ENCODE data around the gene AVPR1B.

Gene AVPR1B

GRCh38 chr1:206117151-206117948 lies at the start of gene AVPR1B:
AVPR1B (minus strand) TSS chr1:206117388; CDS start chr1:206116890, 498 bp downstream.
- DNase-seq: peak; percentile 45

DNA sequence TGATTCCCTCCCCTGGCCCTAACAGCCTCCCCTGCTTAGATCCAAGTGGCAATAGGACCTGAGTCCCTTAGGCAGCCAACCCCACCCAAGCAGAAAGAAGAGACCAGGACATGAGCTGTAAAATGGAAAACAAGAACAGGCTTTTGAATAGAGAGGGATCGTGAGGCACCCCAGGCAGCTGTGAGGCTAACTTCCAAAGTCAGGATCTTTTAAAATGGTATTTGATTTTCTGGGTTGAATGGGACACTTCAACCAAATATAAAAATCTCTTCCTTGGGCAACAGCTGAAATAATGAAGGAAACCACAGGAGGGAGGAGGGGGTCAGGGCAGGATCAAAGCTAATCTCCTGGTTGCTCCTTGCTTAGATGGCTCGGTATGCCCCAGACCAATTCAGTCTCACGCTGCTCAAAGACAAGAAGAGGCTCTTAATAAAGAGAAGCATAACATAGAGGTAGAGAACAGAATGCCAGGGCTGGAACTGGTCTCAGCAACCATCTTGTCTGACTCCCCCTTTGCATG lies 28.6 kb upstream of the AVPR1B start:
- no peak for DNase-seq

- DNase-seq: no peak
Measured at GRCh38 chr1:206144605-206145004, 27.4 kb upstream of the AVPR1B start.

- no peak for DNase-seq
Measured at GRCh38 chr1:206143537-206144172, 26.5 kb upstream of the AVPR1B start.

DNA sequence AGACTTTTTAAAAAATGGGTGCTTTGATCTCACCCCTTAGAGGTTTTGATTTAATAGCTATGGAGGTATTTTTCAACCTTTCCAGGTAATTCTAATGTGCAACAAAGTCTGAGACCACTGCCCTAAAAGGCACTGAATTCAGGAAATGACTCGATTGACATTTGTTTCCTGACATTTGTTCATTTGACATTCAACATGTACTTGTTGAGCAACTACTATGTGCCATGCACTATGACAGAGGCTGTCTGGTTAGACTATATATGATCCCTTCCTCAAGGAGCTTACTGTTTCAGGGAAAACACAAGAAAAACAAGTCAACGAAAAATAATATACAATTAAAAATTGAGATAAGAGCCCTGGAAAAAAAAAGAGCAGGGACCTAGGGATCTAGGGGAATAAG lies 25.6 kb upstream of the AVPR1B start:
- DNase-seq: no peak

DNA sequence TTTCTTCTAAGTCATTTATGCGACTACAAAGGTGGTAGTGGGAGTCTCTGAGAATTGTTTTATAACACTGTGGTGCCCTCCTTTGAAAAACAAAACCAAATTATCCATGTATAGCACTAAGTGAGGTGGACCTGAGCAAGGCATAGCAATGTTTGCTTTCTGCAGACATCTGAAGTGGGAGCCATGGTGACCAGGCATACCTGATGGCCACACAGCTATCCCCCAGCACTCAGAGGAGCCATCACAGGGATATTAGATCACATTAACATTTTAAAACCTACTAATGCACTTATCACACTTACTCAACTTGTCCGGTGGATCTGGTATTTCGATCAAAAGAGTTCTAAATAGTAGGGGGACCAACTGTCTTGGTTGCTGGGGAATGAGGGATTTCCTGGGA lies 24.8 kb upstream of the AVPR1B start:
- DNase-seq: no peak

GRCh38 chr1:206136241-206136640 lies 19.1 kb upstream of the AVPR1B start:
- DNase-seq: no peak

DNA sequence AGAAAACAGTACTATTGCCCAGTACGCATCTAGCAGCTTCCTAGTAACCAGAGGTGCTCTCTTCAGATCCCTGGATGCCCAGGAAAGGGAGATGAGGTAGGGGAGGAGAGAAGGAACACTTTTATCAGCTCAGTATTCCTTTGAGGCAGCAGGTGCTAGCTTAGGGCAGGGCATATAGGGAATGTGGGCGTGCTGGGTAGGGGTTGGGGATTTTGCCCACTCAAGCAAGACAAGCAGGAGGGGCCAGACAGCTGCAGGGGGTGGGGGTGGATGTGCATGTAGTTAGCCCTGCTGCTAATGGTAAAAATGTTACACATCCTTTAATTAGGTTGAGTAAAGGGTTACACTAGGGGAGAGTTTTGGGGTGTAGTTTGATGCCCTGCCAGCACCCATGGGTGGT lies 18.1 kb upstream of the AVPR1B start:
- no peak for DNase-seq

GRCh38 chr1:206133751-206134415 lies 16.7 kb upstream of the AVPR1B start:
- DNase-seq: no peak

DNA sequence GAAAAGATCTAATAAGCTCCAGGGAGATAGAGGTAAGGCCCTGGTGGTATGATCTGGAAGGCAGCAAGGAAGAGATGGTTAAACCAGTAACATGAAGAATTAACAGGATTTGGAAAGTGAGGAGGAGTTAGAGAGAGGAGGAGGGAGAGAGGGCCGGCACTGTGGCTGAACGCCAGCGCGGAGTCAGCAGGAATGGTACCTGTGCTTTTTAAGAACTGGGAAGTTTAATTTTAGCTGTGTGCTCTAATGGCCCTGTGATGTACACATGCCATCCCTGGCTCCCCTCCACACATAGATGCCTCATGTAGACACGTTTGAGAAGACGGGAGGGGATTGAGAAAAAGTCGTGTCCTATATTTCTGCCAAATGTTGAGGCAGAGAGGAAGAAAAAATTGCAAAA lies 13.8 kb upstream of the AVPR1B start:
- no peak for DNase-seq

DNA sequence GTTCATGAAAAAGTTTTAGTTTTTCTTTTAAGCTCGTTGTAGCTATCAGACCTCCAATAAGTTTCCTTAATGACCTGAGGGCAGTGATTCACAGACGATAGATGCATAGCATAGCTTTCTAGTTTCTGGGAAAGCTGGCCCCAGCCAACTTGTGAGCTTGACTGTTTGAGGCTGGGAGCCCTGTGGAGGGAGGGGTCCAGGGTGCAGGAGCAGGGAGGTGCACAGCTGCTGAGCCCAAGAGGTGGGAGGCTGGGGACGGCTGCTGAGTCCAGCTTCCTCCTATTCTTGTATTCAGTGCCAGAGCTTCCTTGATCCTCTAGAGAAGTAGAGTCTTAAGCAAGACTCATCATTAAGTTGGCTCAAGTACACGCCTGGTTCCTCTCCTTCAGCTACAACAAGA lies 11.0 kb upstream of the AVPR1B start:
- DNase-seq: no peak

- no peak for DNase-seq
Measured at GRCh38 chr1:206127336-206127735, 10.1 kb upstream of the AVPR1B start.

DNA sequence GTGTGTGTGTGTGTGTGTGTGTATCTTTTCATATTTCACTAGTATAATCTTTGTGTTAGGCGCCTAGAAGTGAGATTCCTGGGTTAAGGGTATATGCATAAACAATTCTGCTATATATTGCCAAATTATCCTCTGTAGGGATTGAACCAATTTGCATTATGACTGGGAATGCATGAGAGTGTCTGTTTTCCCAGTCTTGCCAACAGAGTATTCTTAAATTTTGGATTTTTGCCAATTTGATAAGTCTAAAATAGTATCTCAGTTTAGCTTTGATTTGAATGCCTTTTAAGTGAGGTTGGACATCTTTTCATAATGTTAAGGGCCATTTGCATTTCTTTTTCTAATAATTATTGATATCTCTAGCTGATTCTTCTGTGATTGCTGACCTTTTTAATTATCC lies 8.2 kb upstream of the AVPR1B start:
- no peak for DNase-seq

DNA sequence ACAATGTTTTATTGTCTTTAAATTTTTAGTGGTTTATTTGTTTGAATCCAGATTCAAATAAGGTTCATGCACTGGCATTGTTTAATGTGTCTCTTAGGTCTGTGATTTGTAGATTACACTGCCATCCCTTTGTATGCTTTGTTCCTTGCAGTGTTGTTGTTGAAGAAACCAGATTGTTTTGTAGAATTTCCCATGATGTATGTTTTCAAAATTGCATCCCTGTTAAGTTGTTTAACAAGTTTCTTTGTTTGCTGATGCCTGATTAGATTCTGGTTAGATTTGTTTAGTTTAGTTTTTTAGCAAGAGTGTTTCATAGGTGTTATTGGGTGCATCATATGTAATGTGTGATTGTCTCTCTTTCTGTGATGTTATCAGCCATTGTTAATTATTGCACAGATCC lies 5.5 kb upstream of the AVPR1B start:
- DNase-seq: no peak

DNA sequence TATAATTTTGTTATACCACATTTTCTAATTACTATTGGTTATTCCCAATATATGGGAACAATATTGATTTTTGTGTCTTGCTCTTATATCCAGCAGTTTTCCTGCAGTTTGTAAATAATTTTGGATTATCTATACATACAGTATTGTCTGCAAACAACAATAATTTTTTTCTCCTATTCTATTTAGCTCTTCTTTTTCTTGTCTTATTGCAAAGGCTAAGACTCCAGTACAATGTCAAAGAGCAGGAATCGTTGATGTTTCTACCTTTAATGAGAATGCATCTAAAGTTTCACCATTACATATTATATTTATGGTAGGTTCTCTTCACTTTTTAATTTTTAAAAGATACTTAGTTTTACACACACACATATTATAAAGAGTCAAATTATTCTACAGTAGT lies 4.1 kb upstream of the AVPR1B start:
- DNase-seq: no peak

- no peak for DNase-seq
Measured at GRCh38 chr1:206120406-206120805, 3.2 kb upstream of the AVPR1B start.

GRCh38 chr1:206116873-206117150 lies 376 bp downstream of the AVPR1B start:
- no peak for DNase-seq

GRCh38 chr1:206116191-206116872 lies 856 bp downstream of the AVPR1B start:
- DNase-seq: no peak

- no peak for DNase-seq
Measured at GRCh38 chr1:206115791-206116190, 1.4 kb downstream of the AVPR1B start.

- DNase-seq: no peak
Measured at GRCh38 chr1:206114692-206115640, 2.2 kb downstream of the AVPR1B start.

GRCh38 chr1:206112600-206113301 lies 4.4 kb downstream of the AVPR1B start:
- DNase-seq: no peak
